H9 (cell line): Measurements from ENCODE around the gene TNIK. TPM values are rescaled to one million over a fixed set of nuclear protein-coding genes. Genes with fewer than 3 reads are reported as not detected.

Experiments
- DNase-seq: peaks from one replicate; pipeline ENCODE4 v3.0.0-alpha.2; 2017
- H2AFZ ChIP-seq: one replicate; pipeline ENCODE4 v1.6.1; 2013; ENCODE audit warnings: mild to moderate bottlenecking, low read length, control low read depth, moderate library complexity
- H2AK5ac ChIP-seq: 2 replicates; pipeline ENCODE4 v1.6.1; 2013; ENCODE audit warnings: low read length, control low read depth, mixed read lengths; ENCODE audit not compliant: insufficient read length
- H2BK120ac ChIP-seq: one replicate; pipeline ENCODE4 v1.6.1; 2013; ENCODE audit warnings: low read depth, mild to moderate bottlenecking, low read length, control low read depth, inconsistent platforms; ENCODE audit not compliant: poor library complexity, severe bottlenecking
- H2BK12ac ChIP-seq: 2 replicates; pipeline ENCODE4 v1.6.1; 2013; ENCODE audit warnings: low read length, control low read depth, mixed read lengths, low read depth; ENCODE audit not compliant: insufficient read length
- H2BK15ac ChIP-seq: 2 replicates; pipeline ENCODE4 v1.6.1; 2013; ENCODE audit warnings: low read depth, low read length, control low read depth
- H2BK20ac ChIP-seq: one replicate; pipeline ENCODE4 v1.6.1; 2013; ENCODE audit warnings: low read depth, mild to moderate bottlenecking, low read length, control low read depth, inconsistent platforms; ENCODE audit not compliant: poor library complexity, severe bottlenecking
- H2BK5ac ChIP-seq: 2 replicates; pipeline ENCODE4 v1.6.1; 2013; ENCODE audit warnings: low read length, control low read depth, mixed read lengths; ENCODE audit not compliant: insufficient read length
- H3K14ac ChIP-seq: 2 replicates; pipeline ENCODE4 v1.6.1; 2013; ENCODE audit warnings: low read length, control low read depth; ENCODE audit not compliant: insufficient read depth
- H3K18ac ChIP-seq: 2 replicates; pipeline ENCODE4 v1.6.1; 2013; ENCODE audit warnings: low read depth, mild to moderate bottlenecking, mixed read lengths, low read length, control low read depth; ENCODE audit not compliant: insufficient read length
- H3K23ac ChIP-seq: 2 replicates; pipeline ENCODE4 v1.6.1; 2013; ENCODE audit warnings: low read length, control low read depth, mixed read lengths, low read depth; ENCODE audit not compliant: insufficient read length
- H3K23me2 ChIP-seq: 2 replicates; pipeline ENCODE4 v1.6.1; 2013; ENCODE audit warnings: low read depth, mild to moderate bottlenecking, mixed read lengths, low read length, control low read depth; ENCODE audit not compliant: insufficient read length, poor library complexity, severe bottlenecking
- H3K27ac ChIP-seq: 2 replicates; pipeline ENCODE4 v1.5.1; 2013; ENCODE audit warnings: low read length, control low read depth, mixed read lengths, low read depth; ENCODE audit not compliant: insufficient read length
- H3K27me3 ChIP-seq: 2 replicates; pipeline ENCODE4 v1.6.1; 2013; ENCODE audit warnings: low read length, control low read depth, inconsistent platforms; ENCODE audit not compliant: insufficient read depth
- H3K4ac ChIP-seq: 2 replicates; pipeline ENCODE4 v1.6.1; 2013; ENCODE audit warnings: low read depth, mild to moderate bottlenecking, control low read depth, inconsistent platforms, low read length, moderate library complexity
- H3K4me1 ChIP-seq: 2 replicates; pipeline ENCODE4 v1.6.1; 2013; ENCODE audit warnings: low read length, control low read depth, inconsistent platforms; ENCODE audit not compliant: insufficient read depth
- H3K4me2 ChIP-seq: 2 replicates; pipeline ENCODE4 v1.6.1; 2013; ENCODE audit warnings: low read length, control low read depth, mixed read lengths; ENCODE audit not compliant: insufficient read length, insufficient read depth
- H3K56ac ChIP-seq: 2 replicates; pipeline ENCODE4 v1.6.1; 2013; ENCODE audit warnings: low read depth, mild to moderate bottlenecking, mixed read lengths, low read length, control low read depth; ENCODE audit not compliant: insufficient read length
- H3K79me1 ChIP-seq: 2 replicates; pipeline ENCODE4 v1.6.1; 2013; ENCODE audit warnings: low read depth, mild to moderate bottlenecking, moderate library complexity, low read length, control low read depth, inconsistent platforms; ENCODE audit not compliant: insufficient read depth, poor library complexity, severe bottlenecking
- H3K79me2 ChIP-seq: 2 replicates; pipeline ENCODE4 v1.6.1; 2013; ENCODE audit warnings: low read length, control low read depth, inconsistent platforms; ENCODE audit not compliant: insufficient read depth
- H3K9ac ChIP-seq: 2 replicates; pipeline ENCODE4 v1.6.1; 2013; ENCODE audit warnings: low read length, control low read depth, mixed read lengths; ENCODE audit not compliant: insufficient read length; ENCODE audit errors: extremely low read depth
- H3K9me3 ChIP-seq: one replicate; pipeline ENCODE4 v1.6.1; 2013; ENCODE audit warnings: low read depth, low read length, inconsistent platforms; ENCODE audit not compliant: control insufficient read depth
- H3T11ph ChIP-seq: one replicate; pipeline ENCODE4 v1.6.1; 2013; ENCODE audit warnings: mild to moderate bottlenecking, low read length, control low read depth, inconsistent platforms
- H4K20me1 ChIP-seq: one replicate; pipeline ENCODE4 v1.6.1; 2013; ENCODE audit not compliant: control insufficient read depth, insufficient read length, insufficient read depth
- H4K5ac ChIP-seq: 2 replicates; pipeline ENCODE4 v1.6.1; 2013; ENCODE audit warnings: low read depth, mild to moderate bottlenecking, mixed read lengths, low read length, control low read depth; ENCODE audit not compliant: insufficient read length
- H4K8ac ChIP-seq: replicated peaks from 2 replicates; pipeline ENCODE4 v1.6.1; 2013; ENCODE audit warnings: low read length, control low read depth, mixed read lengths, low read depth; ENCODE audit not compliant: insufficient read length
- H4K91ac ChIP-seq: 2 replicates; pipeline ENCODE4 v1.6.1; 2013; ENCODE audit warnings: low read depth, mild to moderate bottlenecking, moderate library complexity, mixed read lengths, low read length, control low read depth; ENCODE audit not compliant: insufficient read length
- H3K27ac Mint-ChIP-seq, 3 experiments: 2 replicates in 2 of 3; 3 replicates in 1 of 3; pipeline ENCODE4 v1.8.0; 2020 to 2021; ENCODE audit warnings: mixed read lengths in 3 of 3, mild to moderate bottlenecking in 1 of 3, moderate library complexity in 1 of 3
- H3K27me3 Mint-ChIP-seq: 2 replicates; pipeline ENCODE4 v1.8.0; 2021; ENCODE audit warnings: low read depth, mild to moderate bottlenecking, moderate library complexity, mixed read lengths
- H3K36me3 Mint-ChIP-seq, 3 experiments: 2 replicates in 2 of 3; 3 replicates in 1 of 3; pipeline ENCODE4 v1.8.0; 2020 to 2021; ENCODE audit warnings: low read depth in 3 of 3, mixed read lengths in 3 of 3; ENCODE audit not compliant: insufficient read depth in 1 of 3
- H3K4me1 Mint-ChIP-seq, 2 experiments: 2 replicates each; pipeline ENCODE4 v1.8.0; 2020; ENCODE audit warnings: mixed read lengths in 2 of 2
- H3K4me3 Mint-ChIP-seq, 2 experiments: 2 replicates in 1 of 2; 3 replicates in 1 of 2; pipeline ENCODE4 v1.8.0; 2020 to 2021; ENCODE audit warnings: mild to moderate bottlenecking in 2 of 2, mixed read lengths in 2 of 2, moderate library complexity in 1 of 2
- H3K9me3 Mint-ChIP-seq, 2 experiments: 2 replicates in 1 of 2; 3 replicates in 1 of 2; pipeline ENCODE4 v1.8.0; 2020; ENCODE audit warnings: mild to moderate bottlenecking in 2 of 2, mixed read lengths in 2 of 2, moderate library complexity in 1 of 2
- CTCF ChIP-seq: fragments of 200-600 bp; sonication (generic); conservative IDR thresholded peaks from 3 replicates; pipeline ENCODE4 v1.8.0; 2021; ENCODE audit warnings: antibody characterized with exemption, mild to moderate bottlenecking
- WGBS: extraction: QIAGEN DNeasy Blood & Tissue Kit; methylation state at CpG from one replicate; pipeline ENCODE4 v1.1.7; 2013; ENCODE audit warnings: missing lambda C conversion rate, low lambda C conversion rate, mixed read lengths; ENCODE audit not compliant: insufficient read length; ENCODE audit errors: extremely low coverage; 5-methylcytosine and 5-hydroxymethylcytosine counted together
- total RNA-seq: library from RNA; stranded (reverse); gene quantifications from 2 replicates; pipeline ENCODE4 v1.2.1, GENCODE V29; 2021

TNIK gene
- total RNA-seq, 1 experiment from 2014 or later, result 15.9 TPM

- no peak overlapping the region for H3K56ac ChIP-seq
- no peak overlapping the region for H2BK20ac ChIP-seq
- no peak overlapping the region for H4K8ac ChIP-seq
- H3T11ph ChIP-seq, result no peak overlapping the region
- H3K9ac ChIP-seq, result no peak overlapping the region
- no peak overlapping the region for H2BK15ac ChIP-seq
- H3K27me3 ChIP-seq, result no peaks in the 10 kb centered on the region
- H3K4ac ChIP-seq, result no peak overlapping the region
- H3K23me2 ChIP-seq, result no peaks in the 10 kb centered on the region
- H3K27ac ChIP-seq, result no peak overlapping the region
- H4K5ac ChIP-seq, result no peak overlapping the region
- Mint-ChIP-seq H3K36me3 (peaks cover 0 to 4% (median 0%) of the 10 kb centered on the region in 3 experiments; a peak in 1 of 7 replicates), H3K27ac (no peak overlapping the region; a peak in 1 of 7 replicates), H3K4me1 (peaks cover 14 to 21% of the 10 kb centered on the region in 2 experiments), H3K9me3 (no peaks in the 10 kb centered on the region), H3K4me3 (no peak overlapping the region), H3K27me3 (no peaks in the 10 kb centered on the region)
- WGBS, result no CpG with 5 or more reads among the region's 2 CpGs
- no peak for DNase-seq
- no peak overlapping the region for H2AFZ ChIP-seq
- no peak overlapping the region for H4K91ac ChIP-seq
- H3K79me2 ChIP-seq, result peaks cover 14% of the 10 kb centered on the region; the same call in 1 of the 2 replicates
- no peaks in the 10 kb centered on the region for H4K20me1 ChIP-seq
- no peak overlapping the region for H3K23ac ChIP-seq
- no peaks in the 10 kb centered on the region for H3K9me3 ChIP-seq
- H2AK5ac ChIP-seq, result no peak overlapping the region
- no peak overlapping the region for H3K14ac ChIP-seq
- TF ChIP-seq CTCF, result no peak
- H2BK12ac ChIP-seq, result no peak overlapping the region
- H3K4me2 ChIP-seq, result no peak overlapping the region
- H3K4me1 ChIP-seq, result 0 out of 2 replicates have a peak, but pooled peaks cover 2% of the 10 kb centered on the region
- no peak overlapping the region for H3K18ac ChIP-seq
- no peak overlapping the region for H2BK5ac ChIP-seq
- H2BK120ac ChIP-seq, result no peak overlapping the region
- H3K79me1 ChIP-seq, result no peaks in the 10 kb centered on the region
Measured at GRCh38 chr3:171372694-171373093, 87.5 kb downstream of the TNIK start.
